Loucy (cell line): ENCODE data around the gene TAF11L7.

ENCODE experiments used
- CTCF ChIP-seq: fragments of 200-600 bp; sonication (generic); conservative IDR thresholded peaks from 2 replicates; pipeline ENCODE4 v1.5.1; 2014; ENCODE audit warnings: mild to moderate bottlenecking, antibody characterized with exemption, low read length
- EZH2phosphoT487 ChIP-seq: fragments of 200-600 bp; IDR thresholded peaks from 2 replicates; pipeline ENCODE4 v1.6.1; 2018; ENCODE audit warnings: antibody characterized with exemption, mild to moderate bottlenecking, moderate library complexity, borderline replicate concordance

- TF ChIP-seq CTCF (peak; percentile 18; the same call in 1 of the 2 replicates), EZH2phosphoT487 (no peak)
Observed at GRCh38 chr5:17620627-17621026, 35.1 kb upstream of the TAF11L7 start.
